Stimulated activated CD4-positive, alpha-beta T cell treated with anti-CD3 and anti-CD28 coated beads, Interleukin-2, amount 100 ng/mL, for 4 hours (primary cell): ENCODE measurements around the gene NTRK2.
"Not testable (repeated sequence)": the region's sequence is repeated elsewhere in the genome, so short reads cannot be mapped to it uniquely, and the experiment has no call there.

Experiments
- DNase-seq: peaks from one replicate; pipeline ENCODE4 v3.0.0-alpha.2; 2020; ENCODE audit warnings: low read depth

The NTRK2 gene

GRCh38 chr9:85069421-85069820 is 399.9 kb downstream of the NTRK2 start:
- not testable (repeated sequence) for DNase-seq
